Measurements from ENCODE around the gene AXIN1. TPM values are rescaled to one million over a fixed set of nuclear protein-coding genes. Genes with fewer than 3 reads are reported as not detected.

The AXIN1 gene
- total RNA-seq, 4 donors from 2014 or later = 17.5 to 29.7 (median 26.4) TPM

DNA sequence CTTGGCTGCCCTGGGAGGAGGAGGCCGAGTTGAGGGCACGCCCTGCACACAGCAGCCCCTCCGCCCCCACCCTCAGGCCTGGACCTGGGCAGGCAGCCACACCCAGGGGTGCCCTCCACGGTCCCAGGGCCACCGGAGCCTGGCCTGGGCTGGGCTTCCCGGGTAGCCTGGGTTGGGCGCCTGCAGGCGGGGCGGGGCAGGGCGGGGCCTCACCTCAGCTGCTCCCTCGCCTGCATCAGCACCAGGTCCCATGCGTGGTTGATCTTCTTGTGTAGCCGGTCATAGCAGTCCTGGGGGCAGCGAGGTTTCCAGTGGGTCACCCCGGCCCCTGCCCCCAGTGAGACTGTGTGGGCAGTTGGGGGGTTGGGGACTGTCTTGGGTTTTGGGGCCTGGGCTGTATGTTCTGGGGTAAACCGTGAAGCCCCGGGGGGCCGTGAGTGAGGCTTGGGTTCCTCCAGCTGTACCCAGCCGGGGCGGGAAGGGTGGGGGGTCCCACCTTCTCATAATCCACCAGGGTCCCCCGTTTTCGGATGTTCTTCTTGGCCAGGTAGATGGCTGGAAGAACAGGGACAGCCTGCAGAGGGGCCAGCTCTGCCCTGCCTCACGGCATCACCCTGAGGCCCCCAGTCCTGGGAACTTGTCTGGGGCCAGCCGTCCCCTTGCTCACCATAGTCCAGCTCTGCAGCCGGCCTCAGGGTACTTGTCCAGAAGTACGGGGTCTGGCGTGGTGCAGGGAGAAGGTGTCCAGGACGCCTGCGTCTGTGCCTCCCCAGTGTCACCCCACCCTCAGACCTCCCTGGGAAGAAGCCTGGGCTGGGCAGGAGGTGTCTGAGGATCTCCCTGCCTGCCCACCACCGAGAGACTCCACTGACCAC is 78.7 kb downstream of the AXIN1 start:
- Histone ChIP-seq H3K9me3 (no peaks in the 10 kb centered on the region), H3K27ac (no peak overlapping the region), H3K36me3 (no peaks in the 10 kb centered on the region), H3K4me1 (peaks cover 5 to 8% of the 10 kb centered on the region in 2 donors), H3K27me3 (no peaks in the 10 kb centered on the region), H3K4me3 (replicated peaks in 1 of 3) (no peak overlapping the region)
- 80 to 93% methylated on average over 3 to 19 of the region's 30 CpGs for WGBS, 2 donors
- no peak for DNase-seq
- TF ChIP-seq, protein P1, sequence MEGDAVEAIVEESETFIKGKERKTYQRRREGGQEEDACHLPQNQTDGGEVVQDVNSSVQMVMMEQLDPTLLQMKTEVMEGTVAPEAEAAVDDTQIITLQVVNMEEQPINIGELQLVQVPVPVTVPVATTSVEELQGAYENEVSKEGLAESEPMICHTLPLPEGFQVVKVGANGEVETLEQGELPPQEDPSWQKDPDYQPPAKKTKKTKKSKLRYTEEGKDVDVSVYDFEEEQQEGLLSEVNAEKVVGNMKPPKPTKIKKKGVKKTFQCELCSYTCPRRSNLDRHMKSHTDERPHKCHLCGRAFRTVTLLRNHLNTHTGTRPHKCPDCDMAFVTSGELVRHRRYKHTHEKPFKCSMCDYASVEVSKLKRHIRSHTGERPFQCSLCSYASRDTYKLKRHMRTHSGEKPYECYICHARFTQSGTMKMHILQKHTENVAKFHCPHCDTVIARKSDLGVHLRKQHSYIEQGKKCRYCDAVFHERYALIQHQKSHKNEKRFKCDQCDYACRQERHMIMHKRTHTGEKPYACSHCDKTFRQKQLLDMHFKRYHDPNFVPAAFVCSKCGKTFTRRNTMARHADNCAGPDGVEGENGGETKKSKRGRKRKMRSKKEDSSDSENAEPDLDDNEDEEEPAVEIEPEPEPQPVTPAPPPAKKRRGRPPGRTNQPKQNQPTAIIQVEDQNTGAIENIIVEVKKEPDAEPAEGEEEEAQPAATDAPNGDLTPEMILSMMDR (IDR thresholded peaks at IDR 0.05) = no peak
- TF ChIP-seq POLR2A (IDR thresholded peaks at IDR 0.05) = no peak
- intact Hi-C loops (cut with DNase I) = no loop called here

DNA sequence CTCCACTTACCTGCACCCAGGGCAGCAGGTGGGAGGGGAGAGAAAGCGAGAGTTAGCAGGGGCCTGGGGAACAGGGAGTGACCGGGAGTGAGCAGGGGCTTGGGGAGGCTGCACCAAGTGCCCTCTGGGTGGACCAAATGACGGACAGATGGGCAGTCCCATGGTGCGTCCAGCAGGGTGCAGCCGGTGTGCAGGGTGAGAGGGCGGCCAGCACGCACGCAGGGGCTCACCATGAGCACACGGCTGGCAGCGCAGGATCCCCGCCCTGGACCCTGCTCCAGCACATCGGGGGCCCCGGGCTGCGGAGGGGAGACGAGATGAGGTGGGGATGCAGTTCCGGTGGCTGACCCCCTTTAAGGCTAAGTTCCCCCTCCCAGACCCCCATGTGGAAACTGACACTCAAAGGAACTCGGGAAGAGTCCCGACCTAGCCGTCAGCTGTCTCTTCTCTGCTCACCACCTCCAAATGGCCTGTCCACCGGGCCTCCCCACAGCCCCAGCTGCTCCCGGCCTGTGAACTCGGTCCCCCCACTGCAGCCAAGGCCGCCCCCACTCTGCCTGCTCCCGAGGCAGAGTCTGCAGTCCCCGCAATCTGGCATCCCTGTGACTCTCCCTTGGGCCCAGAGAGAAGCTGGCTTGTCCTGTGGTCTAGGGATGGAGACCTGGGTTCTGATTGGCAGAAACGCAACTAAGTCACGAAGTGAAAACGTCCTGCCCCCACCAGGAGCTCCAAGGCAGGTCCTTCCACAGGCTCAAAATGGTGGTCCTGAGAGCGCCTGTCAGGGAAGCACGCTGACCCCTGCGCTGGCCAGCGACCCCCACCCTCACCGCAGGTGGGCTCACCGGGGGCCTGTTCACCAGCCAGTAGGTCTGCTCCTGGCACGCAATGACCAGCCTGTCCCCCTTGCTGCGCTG is 79.6 kb downstream of the AXIN1 start:
- H3K27ac ChIP-seq = no peak overlapping the region
- H3K9me3 ChIP-seq = no peaks in the 10 kb centered on the region
- DNase-seq = no peak
- 72 to 80% methylated on average over 17 to 20 of the region's 36 CpGs for WGBS, 2 donors
- no peaks in the 10 kb centered on the region for H3K27me3 ChIP-seq
- no peak overlapping the region for H3K4me3 ChIP-seq (replicated peaks in 1 of 3)
- H3K36me3 ChIP-seq = no peaks in the 10 kb centered on the region
- no peak for TF ChIP-seq POLR2A (IDR thresholded peaks at IDR 0.05)
- TF ChIP-seq, protein P1 (IDR thresholded peaks at IDR 0.05) = no peak
- H3K4me1 ChIP-seq = peaks cover 5 to 8% of the 10 kb centered on the region in 2 donors
- intact Hi-C loops (cut with DNase I) = no loop called here

DNA sequence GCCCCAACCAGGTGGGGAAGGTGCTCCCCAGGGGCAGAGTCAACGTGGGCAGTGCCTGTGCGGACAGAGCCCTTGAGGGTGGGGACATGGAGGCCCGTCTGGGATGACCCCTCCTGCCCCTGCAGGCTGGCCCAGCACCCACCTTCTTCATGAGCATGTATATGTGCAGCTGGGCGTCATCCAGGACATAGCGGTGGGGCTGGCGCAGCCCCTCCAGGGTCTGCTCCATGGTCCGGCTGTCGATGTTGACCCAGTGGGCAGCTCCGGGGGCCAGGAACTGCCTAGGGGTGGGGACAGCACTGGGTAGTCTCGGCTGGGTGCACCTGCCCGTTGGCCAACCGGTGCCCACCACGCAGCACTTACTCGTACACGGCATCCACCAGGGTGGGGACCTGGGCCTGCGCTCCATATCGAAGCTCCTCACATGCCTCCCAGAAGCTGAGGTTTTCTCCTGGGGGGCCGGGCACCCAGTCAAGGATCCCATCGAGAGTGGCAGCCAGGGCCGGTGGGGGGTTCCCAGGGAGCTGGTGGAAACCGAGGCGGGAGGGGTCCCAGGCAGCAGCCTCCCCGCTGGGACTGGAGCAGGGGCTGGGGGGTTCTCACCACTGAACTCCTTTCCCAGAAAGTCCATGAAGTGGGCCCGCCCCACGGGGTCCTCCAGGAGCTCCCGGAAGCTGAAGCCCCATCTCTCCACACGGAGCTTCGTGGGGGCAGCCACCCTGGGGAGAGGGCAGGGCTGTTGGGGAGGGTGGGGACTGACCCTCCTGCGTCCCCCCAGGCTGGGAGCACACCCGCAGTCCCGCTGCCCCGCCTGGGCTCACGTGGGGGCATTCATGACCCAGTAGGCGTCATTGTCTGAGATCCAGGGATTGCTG is 81.9 kb downstream of the AXIN1 start:
- no peak for DNase-seq
- Histone ChIP-seq H3K27ac (no peak overlapping the region), H3K27me3 (no peaks in the 10 kb centered on the region), H3K4me1 (peaks cover 5 to 8% of the 10 kb centered on the region in 2 donors), H3K9me3 (no peaks in the 10 kb centered on the region), H3K36me3 (no peaks in the 10 kb centered on the region), H3K4me3 (replicated peaks in 1 of 3) (no peak overlapping the region)
- intact Hi-C loops (cut with DNase I) = no loop called here
- WGBS, 2 donors = 83 to 86% methylated on average over 16 to 17 of the region's 34 CpGs
- no peak for TF ChIP-seq POLR2A (IDR thresholded peaks at IDR 0.05)

DNA sequence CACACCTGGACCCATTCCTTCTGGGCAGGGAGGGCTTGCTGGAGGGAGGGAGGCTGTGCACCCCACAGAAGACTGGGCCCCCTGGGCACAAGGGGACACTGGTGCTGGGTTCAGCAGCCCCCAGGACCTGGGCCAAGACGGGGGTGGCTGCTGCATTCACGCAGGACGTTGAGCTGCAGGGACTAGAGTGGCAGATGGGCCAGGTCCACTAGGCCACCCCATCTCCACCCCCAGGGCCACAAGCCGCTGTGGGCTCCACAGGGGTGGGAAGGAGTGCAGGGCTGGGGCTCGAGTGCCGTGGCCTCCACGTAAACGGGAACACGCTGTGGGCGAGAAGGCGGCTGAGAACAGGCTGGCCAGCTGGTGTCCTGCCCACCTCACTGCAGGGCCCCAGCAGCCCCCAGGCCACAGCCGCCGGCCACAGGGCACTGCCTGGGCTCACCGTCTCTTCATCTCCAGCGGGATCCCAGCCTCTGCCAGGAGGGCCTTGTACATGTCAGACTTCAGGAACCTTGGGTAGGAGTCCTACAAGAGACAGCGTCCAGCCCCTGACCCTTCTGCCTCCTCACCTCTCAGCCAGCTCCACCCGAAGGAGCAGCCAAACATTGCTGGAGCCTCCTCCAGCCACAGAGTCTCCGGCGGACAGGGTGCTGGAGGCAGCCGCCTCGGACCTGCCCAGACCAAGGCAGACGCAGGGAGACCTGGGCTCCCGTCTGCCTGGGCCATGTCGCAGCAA is 83.3 kb downstream of the AXIN1 start:
- H3K27me3 ChIP-seq = no peaks in the 10 kb centered on the region
- WGBS, 2 donors = 79 to 80% methylated on average over 18 to 19 of the region's 24 CpGs
- TF ChIP-seq POLR2A (IDR thresholded peaks at IDR 0.05) = no peak
- TF ChIP-seq, protein P1 (IDR thresholded peaks at IDR 0.05) = no peak
- peaks cover 8 to 11% of the 10 kb centered on the region in 2 donors for H3K36me3 ChIP-seq
- no peaks in the 10 kb centered on the region for H3K9me3 ChIP-seq
- no peaks in the 10 kb centered on the region for H3K4me1 ChIP-seq
- no peak overlapping the region for H3K27ac ChIP-seq
- DNase-seq = no peak
- no peak overlapping the region for H3K4me3 ChIP-seq (replicated peaks in 1 of 3)
- intact Hi-C loops (cut with DNase I) = no loop called here

Data from thyroid gland (tissue), 4 donors.